Measurements from ENCODE around the gene MARK1. TPM values are rescaled to one million over a fixed set of nuclear protein-coding genes. Genes with fewer than 3 reads are reported as not detected.
A peak's percentile ranks its signal among the peaks of the same experiment; 100 is the strongest.

Gene MARK1
- total and polyA plus RNA-seq, 4 donors, result 1.3 to 6.5 (median 3.1) TPM

DNA sequence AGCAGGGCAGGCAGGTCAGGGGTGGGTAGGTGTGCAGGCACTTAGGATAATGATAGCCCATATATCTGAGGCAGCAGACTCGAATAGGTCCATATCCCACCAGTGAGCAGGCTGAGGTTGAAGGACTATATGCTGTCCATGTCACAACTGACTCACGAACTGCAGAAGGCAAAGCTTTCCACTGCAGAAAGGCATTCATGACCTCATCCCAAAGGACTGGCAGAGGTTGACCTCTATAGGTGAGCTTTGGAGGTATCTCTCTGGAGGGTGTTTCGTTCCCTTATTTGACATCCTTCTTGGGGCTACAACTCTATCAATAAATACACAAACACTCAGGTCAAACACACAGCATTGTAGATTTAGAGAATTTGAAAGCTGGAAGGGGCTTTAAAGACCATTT lies 42.8 kb upstream of the MARK1 start:
- Histone ChIP-seq H3K36me3 (ENCODE audit: control insufficient read depth in 4 of 4, insufficient read depth in 4 of 4, low read length in 4 of 4) (no peaks in the 10 kb centered on the region), H3K9ac (ENCODE audit: insufficient read depth in 1 of 2, low read length in 2 of 2) (no peak overlapping the region), H3K27me3 (ENCODE audit: control insufficient read depth in 3 of 3, insufficient read depth in 3 of 3, low read length in 2 of 3) (no peaks in the 10 kb centered on the region), H3K4me1 (ENCODE audit: control insufficient read depth in 5 of 5, insufficient read depth in 5 of 5, low read length in 5 of 5) (peaks cover 0 to 4% (median 0%) of the 10 kb centered on the region in 5 donors), H3K4me3 (no peak overlapping the region), H3K27ac (ENCODE audit: low read depth in 1 of 2, low read length in 1 of 2) (no peak overlapping the region), H3K9me3 (ENCODE audit: control insufficient read depth in 4 of 4, insufficient read depth in 3 of 4, low read length in 3 of 4) (peaks cover 0 to 3% (median 0%) of the 10 kb centered on the region in 4 donors)
- no peak for DNase-seq
- 75 to 87% methylated on average over 3 of the region's 3 CpGs for WGBS, 2 donors
- ATAC-seq (ENCODE audit: insufficient read depth, low FRiP score), result no peak
- TF ChIP-seq, protein P1, sequence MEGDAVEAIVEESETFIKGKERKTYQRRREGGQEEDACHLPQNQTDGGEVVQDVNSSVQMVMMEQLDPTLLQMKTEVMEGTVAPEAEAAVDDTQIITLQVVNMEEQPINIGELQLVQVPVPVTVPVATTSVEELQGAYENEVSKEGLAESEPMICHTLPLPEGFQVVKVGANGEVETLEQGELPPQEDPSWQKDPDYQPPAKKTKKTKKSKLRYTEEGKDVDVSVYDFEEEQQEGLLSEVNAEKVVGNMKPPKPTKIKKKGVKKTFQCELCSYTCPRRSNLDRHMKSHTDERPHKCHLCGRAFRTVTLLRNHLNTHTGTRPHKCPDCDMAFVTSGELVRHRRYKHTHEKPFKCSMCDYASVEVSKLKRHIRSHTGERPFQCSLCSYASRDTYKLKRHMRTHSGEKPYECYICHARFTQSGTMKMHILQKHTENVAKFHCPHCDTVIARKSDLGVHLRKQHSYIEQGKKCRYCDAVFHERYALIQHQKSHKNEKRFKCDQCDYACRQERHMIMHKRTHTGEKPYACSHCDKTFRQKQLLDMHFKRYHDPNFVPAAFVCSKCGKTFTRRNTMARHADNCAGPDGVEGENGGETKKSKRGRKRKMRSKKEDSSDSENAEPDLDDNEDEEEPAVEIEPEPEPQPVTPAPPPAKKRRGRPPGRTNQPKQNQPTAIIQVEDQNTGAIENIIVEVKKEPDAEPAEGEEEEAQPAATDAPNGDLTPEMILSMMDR (IDR thresholded peaks at IDR 0.05; ENCODE audit: control extremely low read depth, extremely low read depth), result no peak

DNA sequence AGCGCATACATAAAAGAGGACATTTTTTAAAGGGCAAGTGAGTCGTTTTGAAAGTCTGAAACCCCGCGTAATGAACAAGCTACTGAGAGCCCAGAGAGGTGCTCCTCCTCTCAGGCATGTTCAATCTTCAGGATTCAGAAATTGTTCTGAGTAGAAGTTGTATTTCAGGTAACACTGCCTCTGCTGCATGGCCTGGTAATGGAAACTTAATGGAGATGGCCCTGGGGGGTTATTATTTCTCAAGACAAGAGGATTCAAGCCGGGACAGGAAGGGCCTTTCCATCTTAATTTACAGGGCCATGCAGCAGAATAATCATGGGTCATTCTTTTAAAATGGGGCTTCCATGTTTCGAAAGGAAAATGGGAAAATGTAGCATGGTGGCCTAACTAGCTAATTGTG lies 42.1 kb upstream of the MARK1 start:
- no peak overlapping the region for H3K27ac ChIP-seq (ENCODE audit: low read depth in 1 of 2, low read length in 1 of 2)
- TF ChIP-seq, protein P1 (IDR thresholded peaks at IDR 0.05; ENCODE audit: control extremely low read depth, extremely low read depth), result no peak
- H3K36me3 ChIP-seq (ENCODE audit: control insufficient read depth in 4 of 4, insufficient read depth in 4 of 4, low read length in 4 of 4), result no peaks in the 10 kb centered on the region
- H3K27me3 ChIP-seq (ENCODE audit: control insufficient read depth in 3 of 3, insufficient read depth in 3 of 3, low read length in 2 of 3), result no peaks in the 10 kb centered on the region
- ATAC-seq (ENCODE audit: insufficient read depth, low FRiP score) (no peak), DNase-seq (no peak)
- H3K9ac ChIP-seq (ENCODE audit: insufficient read depth in 1 of 2, low read length in 2 of 2), result no peak overlapping the region
- H3K9me3 ChIP-seq (ENCODE audit: control insufficient read depth in 4 of 4, insufficient read depth in 3 of 4, low read length in 3 of 4), result peaks cover 0 to 3% (median 0%) of the 10 kb centered on the region in 4 donors
- 70 to 82% methylated on average over 6 of the region's 6 CpGs for whole genome bisulfite sequencing, 2 donors
- no peak overlapping the region for H3K4me3 ChIP-seq
- peaks cover 0 to 4% (median 0%) of the 10 kb centered on the region in 5 donors for H3K4me1 ChIP-seq (ENCODE audit: control insufficient read depth in 5 of 5, insufficient read depth in 5 of 5, low read length in 5 of 5)

DNA sequence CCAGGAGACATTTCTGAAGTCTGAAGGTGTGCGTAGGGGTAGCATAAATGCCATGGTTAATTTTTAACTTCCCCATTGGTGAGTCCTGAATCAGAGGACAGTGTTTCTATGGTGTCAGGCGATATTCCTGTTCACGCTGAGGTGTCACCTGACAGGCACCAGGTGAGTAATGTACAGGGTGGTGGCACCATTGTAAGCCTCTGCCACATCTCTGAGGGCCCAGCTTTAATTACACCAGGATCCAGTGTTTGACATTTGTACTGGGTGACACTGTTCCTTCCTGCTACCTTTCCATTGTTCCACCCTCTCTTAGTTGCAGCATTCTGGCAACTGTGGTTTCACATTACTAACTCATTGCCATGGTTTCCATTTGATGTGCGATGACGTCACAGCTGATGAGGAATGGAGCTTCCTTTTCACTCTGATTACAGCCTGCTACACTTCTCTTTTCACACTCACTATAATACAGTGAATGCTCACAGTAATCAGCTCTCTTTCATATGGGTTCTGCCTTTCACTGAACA lies 40.6 kb upstream of the MARK1 start:
- H3K9me3 ChIP-seq (ENCODE audit: control insufficient read depth in 4 of 4, insufficient read depth in 3 of 4, low read length in 3 of 4), result peaks cover 0 to 3% (median 0%) of the 10 kb centered on the region in 4 donors
- no peak overlapping the region for H3K9ac ChIP-seq (ENCODE audit: insufficient read depth in 1 of 2, low read length in 2 of 2)
- DNase-seq (peak; percentile 46 to 53 (median 50)), ATAC-seq (ENCODE audit: insufficient read depth, low FRiP score) (no peak)
- H3K36me3 ChIP-seq (ENCODE audit: control insufficient read depth in 4 of 4, insufficient read depth in 4 of 4, low read length in 4 of 4), result no peaks in the 10 kb centered on the region
- WGBS, 2 donors, result 73 to 74% methylated on average over 5 of the region's 5 CpGs
- peaks cover 0 to 4% (median 0%) of the 10 kb centered on the region in 5 donors for H3K4me1 ChIP-seq (ENCODE audit: control insufficient read depth in 5 of 5, insufficient read depth in 5 of 5, low read length in 5 of 5)
- no peak overlapping the region for H3K4me3 ChIP-seq
- no peak overlapping the region for H3K27ac ChIP-seq (ENCODE audit: low read depth in 1 of 2, low read length in 1 of 2)
- no peaks in the 10 kb centered on the region for H3K27me3 ChIP-seq (ENCODE audit: control insufficient read depth in 3 of 3, insufficient read depth in 3 of 3, low read length in 2 of 3)
- TF ChIP-seq, protein P1 (IDR thresholded peaks at IDR 0.05; ENCODE audit: control extremely low read depth, extremely low read depth), result no peak

DNA sequence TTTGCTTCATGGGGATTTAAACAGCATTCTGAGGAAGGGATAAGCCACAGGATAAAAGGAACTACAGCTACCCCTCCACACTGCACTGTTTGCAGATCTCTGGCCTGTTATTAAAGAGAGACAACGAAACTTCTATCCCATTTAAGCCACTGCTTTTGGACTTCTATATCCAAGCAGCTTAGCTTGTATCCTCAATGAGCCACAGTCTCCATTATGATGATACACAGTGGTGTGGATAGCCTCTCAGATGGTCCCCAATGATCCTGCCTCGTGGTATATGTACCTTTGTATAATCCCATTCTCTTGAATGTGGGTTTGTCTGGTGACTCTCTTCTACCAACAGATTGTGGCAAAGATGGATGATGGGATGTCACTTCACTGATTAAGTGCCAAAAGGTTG lies 36.0 kb upstream of the MARK1 start:
- 73 to 77% methylated on average over 2 of the region's 2 CpGs for WGBS, 2 donors
- peaks cover 0 to 3% (median 0%) of the 10 kb centered on the region in 4 donors for H3K9me3 ChIP-seq (ENCODE audit: control insufficient read depth in 4 of 4, insufficient read depth in 3 of 4, low read length in 3 of 4)
- no peaks in the 10 kb centered on the region for H3K36me3 ChIP-seq (ENCODE audit: control insufficient read depth in 4 of 4, insufficient read depth in 4 of 4, low read length in 4 of 4)
- H3K27me3 ChIP-seq (ENCODE audit: control insufficient read depth in 3 of 3, insufficient read depth in 3 of 3, low read length in 2 of 3), result peaks cover 0 to 6% (median 0%) of the 10 kb centered on the region in 3 donors
- no peak overlapping the region for H3K9ac ChIP-seq (ENCODE audit: insufficient read depth in 1 of 2, low read length in 2 of 2)
- H3K27ac ChIP-seq (ENCODE audit: low read depth in 1 of 2, low read length in 1 of 2), result no peak overlapping the region
- ATAC-seq (ENCODE audit: insufficient read depth, low FRiP score) (no peak), DNase-seq (no peak)
- TF ChIP-seq, protein P1 (IDR thresholded peaks at IDR 0.05; ENCODE audit: control extremely low read depth, extremely low read depth), result no peak
- H3K4me1 ChIP-seq (ENCODE audit: control insufficient read depth in 5 of 5, insufficient read depth in 5 of 5, low read length in 5 of 5), result no peaks in the 10 kb centered on the region
- H3K4me3 ChIP-seq, result no peak overlapping the region

Measured in lung (tissue), 12 donors.